MM.1S (cell line): ENCODE data around the gene PHF21B.

Source experiments
- DNase-seq: peaks from one replicate; pipeline ENCODE4 v3.0.0-alpha.2; 2015
- H2AFZ ChIP-seq: fragments of 300-600 bp; sonication (generic); 2 replicates; pipeline ENCODE4 v1.6.0; 2016; ENCODE audit warnings: antibody characterized with exemption, low read length
- H3F3A ChIP-seq: fragments of 300-600 bp; sonication (generic); 2 replicates; pipeline ENCODE4 v1.6.1; 2016; ENCODE audit warnings: mild to moderate bottlenecking, antibody characterized with exemption, low read length, moderate library complexity, mixed read lengths; ENCODE audit not compliant: insufficient read depth
- H3K27ac ChIP-seq: fragments of 300-600 bp; sonication (generic); 2 replicates; pipeline ENCODE4 v1.5.1; 2016; ENCODE audit warnings: mild to moderate bottlenecking, low read length
- H3K27me3 ChIP-seq: fragments of 300-600 bp; sonication (generic); replicated peaks from 2 replicates; pipeline ENCODE4 v1.6.0; 2016; ENCODE audit warnings: low read length; ENCODE audit not compliant: insufficient read depth
- H3K36me3 ChIP-seq: fragments of 300-600 bp; sonication (generic); replicated peaks from 2 replicates; pipeline ENCODE4 v1.6.1; 2016; ENCODE audit warnings: mild to moderate bottlenecking, low read length, mixed read lengths; ENCODE audit not compliant: insufficient read depth
- H3K4me1 ChIP-seq: fragments of 300-600 bp; sonication (generic); 2 replicates; pipeline ENCODE4 v1.6.1; 2016; ENCODE audit warnings: low read length, mixed read lengths
- H3K4me2 ChIP-seq: fragments of 300-600 bp; sonication (generic); 2 replicates; pipeline ENCODE4 v1.6.0; 2016; ENCODE audit warnings: low read depth, low read length
- H3K4me3 ChIP-seq: fragments of 300-600 bp; sonication (generic); 2 replicates; pipeline ENCODE4 v1.5.1; 2016; ENCODE audit warnings: low read length, mixed read lengths
- H3K79me2 ChIP-seq: fragments of 300-600 bp; sonication (generic); 2 replicates; pipeline ENCODE4 v1.6.1; 2016; ENCODE audit warnings: mixed run types, low read length, mixed read lengths
- H3K9ac ChIP-seq: fragments of 300-600 bp; sonication (generic); 2 replicates; pipeline ENCODE4 v1.6.1; 2016; ENCODE audit warnings: low read length, mixed read lengths
- H3K9me2 ChIP-seq: fragments of 300-600 bp; sonication (generic); replicated peaks from 2 replicates; pipeline ENCODE4 v1.6.1; 2016; ENCODE audit warnings: mild to moderate bottlenecking, low read length, mixed read lengths; ENCODE audit not compliant: insufficient read depth
- H3K9me3 ChIP-seq: fragments of 300-600 bp; sonication (generic); replicated peaks from 2 replicates; pipeline ENCODE4 v1.6.1; 2016; ENCODE audit warnings: mild to moderate bottlenecking, low read length, mixed read lengths; ENCODE audit not compliant: insufficient read depth
- H4K20me1 ChIP-seq: fragments of 300-600 bp; sonication (generic); 2 replicates; pipeline ENCODE4 v1.6.1; 2016; ENCODE audit warnings: mild to moderate bottlenecking, low read length, moderate library complexity, mixed read lengths; ENCODE audit not compliant: insufficient read depth
- CTCF ChIP-seq: fragments of 300-600 bp; sonication (generic); IDR thresholded peaks from 2 replicates; pipeline ENCODE4 v1.5.1; 2016; ENCODE audit warnings: antibody characterized with exemption, low read length, mixed read lengths
- EZH2 ChIP-seq: fragments of 300-600 bp; sonication (generic); optimal IDR thresholded peaks from 2 replicates; pipeline ENCODE3; 2017; ENCODE audit warnings: low read depth, mild to moderate bottlenecking, antibody characterized with exemption, low read length, mixed read lengths
- EZH2phosphoT487 ChIP-seq: fragments of 300-600 bp; sonication (generic); IDR thresholded peaks from 2 replicates; pipeline ENCODE4 v1.6.1; 2018; ENCODE audit warnings: antibody characterized with exemption, low read length

PHF21B gene

GRCh38 chr22:44839721-44840120 lies 170.1 kb downstream of the PHF21B start:
- H3K4me3 ChIP-seq = no peak overlapping the region
- H3K9ac ChIP-seq = no peak overlapping the region
- H4K20me1 ChIP-seq = no peaks in the 10 kb centered on the region
- TF ChIP-seq CTCF (no peak), EZH2 (no peak), EZH2phosphoT487 (no peak)
- H3K9me2 ChIP-seq = no peaks in the 10 kb centered on the region
- H3K79me2 ChIP-seq = no peaks in the 10 kb centered on the region
- no peaks in the 10 kb centered on the region for H3F3A ChIP-seq
- no peaks in the 10 kb centered on the region for H3K4me1 ChIP-seq
- no peaks in the 10 kb centered on the region for H3K36me3 ChIP-seq
- peaks cover 89% of the 10 kb centered on the region for H3K27me3 ChIP-seq
- no peak overlapping the region for H2AFZ ChIP-seq
- no peaks in the 10 kb centered on the region for H3K9me3 ChIP-seq
- DNase-seq = no peak
- no peak overlapping the region for H3K4me2 ChIP-seq
- H3K27ac ChIP-seq = no peak overlapping the region

GRCh38 chr22:44839061-44839460 lies 170.7 kb downstream of the PHF21B start:
- Histone ChIP-seq H3K9me2 (no peaks in the 10 kb centered on the region), H3F3A (no peaks in the 10 kb centered on the region), H3K9ac (no peak overlapping the region), H3K4me2 (no peak overlapping the region), H3K27me3 (peaks cover 90% of the 10 kb centered on the region), H3K36me3 (no peaks in the 10 kb centered on the region), H3K4me3 (no peak overlapping the region), H2AFZ (no peak overlapping the region), H3K27ac (no peak overlapping the region), H3K9me3 (no peaks in the 10 kb centered on the region), H3K4me1 (no peaks in the 10 kb centered on the region), H4K20me1 (no peaks in the 10 kb centered on the region), H3K79me2 (no peaks in the 10 kb centered on the region)
- no peak for DNase-seq
- no peak for TF ChIP-seq CTCF
- no peak for TF ChIP-seq EZH2
- TF ChIP-seq EZH2phosphoT487 = no peak

- Histone ChIP-seq H3K4me1 (no peaks in the 10 kb centered on the region), H3K27ac (no peak overlapping the region), H3K36me3 (no peaks in the 10 kb centered on the region), H3K4me3 (no peak overlapping the region), H3K27me3 (peaks cover 95% of the 10 kb centered on the region), H3K4me2 (no peak overlapping the region), H3K9ac (no peak overlapping the region), H3K9me3 (no peaks in the 10 kb centered on the region), H3K9me2 (no peaks in the 10 kb centered on the region), H4K20me1 (no peaks in the 10 kb centered on the region), H3F3A (no peaks in the 10 kb centered on the region), H3K79me2 (no peaks in the 10 kb centered on the region), H2AFZ (no peak overlapping the region)
- no peak for DNase-seq
- no peak for TF ChIP-seq EZH2phosphoT487
- no peak for TF ChIP-seq EZH2
- TF ChIP-seq CTCF = no peak
Measured at GRCh38 chr22:44838316-44839016, 171.3 kb downstream of the PHF21B start.
